ENCODE measurements around the gene ALDH4A1.
A peak's percentile ranks its signal among the peaks of the same experiment; 100 is the strongest.

ALDH4A1 gene

GRCh38 chr1:18902523-18903290 is at the start of gene ALDH4A1:
ALDH4A1 (minus strand) TSS chr1:18902555; CDS start chr1:18902523, 32 bp downstream.
- DNase-seq, result peak; percentile 98

GRCh38 chr1:18951818-18952391 is 49.5 kb upstream of the ALDH4A1 start:
- DNase-seq, result no peak

- no peak for DNase-seq
Observed at GRCh38 chr1:18951416-18951815, 49.1 kb upstream of the ALDH4A1 start.

GRCh38 chr1:18950401-18951026 is 48.2 kb upstream of the ALDH4A1 start:
- no peak for DNase-seq

- no peak for DNase-seq
Observed at GRCh38 chr1:18949686-18950400, 47.5 kb upstream of the ALDH4A1 start.

- DNase-seq, result no peak
Observed at GRCh38 chr1:18948913-18949685, 46.7 kb upstream of the ALDH4A1 start.

- DNase-seq, result peak; percentile 23
Observed at GRCh38 chr1:18948048-18948912, 45.9 kb upstream of the ALDH4A1 start.

- DNase-seq, result no peak
Observed at GRCh38 chr1:18947570-18947969, 45.2 kb upstream of the ALDH4A1 start.

- no peak for DNase-seq
Observed at GRCh38 chr1:18946550-18947381, 44.4 kb upstream of the ALDH4A1 start.

- DNase-seq, result peak; percentile 79
Observed at GRCh38 chr1:18945401-18945849, 43.1 kb upstream of the ALDH4A1 start.

GRCh38 chr1:18944810-18945209 is 42.5 kb upstream of the ALDH4A1 start:
- no peak for DNase-seq

- DNase-seq, result no peak
Observed at GRCh38 chr1:18943914-18944572, 41.7 kb upstream of the ALDH4A1 start.

GRCh38 chr1:18943162-18943561 is 40.8 kb upstream of the ALDH4A1 start:
- no peak for DNase-seq

GRCh38 chr1:18942340-18942739 is 40.0 kb upstream of the ALDH4A1 start:
- no peak for DNase-seq

- peak; percentile 83 for DNase-seq
Observed at GRCh38 chr1:18941221-18942141, 39.1 kb upstream of the ALDH4A1 start.

- DNase-seq, result peak; percentile 60
Observed at GRCh38 chr1:18940303-18941020, 38.1 kb upstream of the ALDH4A1 start.

GRCh38 chr1:18939398-18940302 is 37.3 kb upstream of the ALDH4A1 start:
- DNase-seq, result peak; percentile 60

Measured in NCI-H2171 treated with DMSO at 0.1 percent for 48 hours (cell line).